HG02588 (cell line): Measurements from ENCODE around the gene BHLHE40.

Experiments
- ATAC-seq: cut with Tn5 transposase; IDR thresholded peaks from one replicate; pipeline ENCODE4 v1.9.1; 2021; ENCODE audit warnings: mild to moderate bottlenecking, moderate library complexity; ENCODE audit not compliant: unreplicated experiment

BHLHE40 gene

DNA sequence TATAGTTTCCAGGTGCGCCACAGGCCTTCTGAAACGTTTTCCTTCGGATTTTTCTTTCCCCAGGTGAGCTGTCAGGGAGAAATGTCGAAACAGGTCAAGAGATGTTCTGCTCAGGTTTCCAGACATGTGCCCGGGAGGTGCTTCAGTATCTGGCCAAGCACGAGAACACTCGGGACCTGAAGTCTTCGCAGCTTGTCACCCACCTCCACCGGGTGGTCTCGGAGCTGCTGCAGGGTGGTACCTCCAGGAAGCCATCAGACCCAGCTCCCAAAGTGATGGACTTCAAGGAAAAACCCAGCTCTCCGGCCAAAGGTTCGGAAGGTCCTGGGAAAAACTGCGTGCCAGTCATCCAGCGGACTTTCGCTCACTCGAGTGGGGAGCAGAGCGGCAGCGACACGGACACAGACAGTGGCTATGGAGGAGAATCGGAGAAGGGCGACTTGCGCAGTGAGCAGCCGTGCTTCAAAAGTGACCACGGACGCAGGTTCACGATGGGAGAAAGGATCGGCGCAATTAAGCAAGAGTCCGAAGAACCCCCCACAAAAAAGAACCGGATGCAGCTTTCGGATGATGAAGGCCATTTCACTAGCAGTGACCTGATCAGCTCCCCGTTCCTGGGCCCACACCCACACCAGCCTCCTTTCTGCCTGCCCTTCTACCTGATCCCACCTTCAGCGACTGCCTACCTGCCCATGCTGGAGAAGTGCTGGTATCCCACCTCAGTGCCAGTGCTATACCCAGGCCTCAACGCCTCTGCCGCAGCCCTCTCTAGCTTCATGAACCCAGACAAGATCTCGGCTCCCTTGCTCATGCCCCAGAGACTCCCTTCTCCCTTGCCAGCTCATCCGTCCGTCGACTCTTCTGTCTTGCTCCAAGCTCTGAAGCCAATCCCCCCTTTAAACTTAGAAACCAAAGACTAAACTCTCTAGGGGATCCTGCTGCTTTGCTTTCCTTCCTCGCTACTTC lies 3.8 kb downstream of the BHLHE40 start:
- ATAC-seq = no peak

DNA sequence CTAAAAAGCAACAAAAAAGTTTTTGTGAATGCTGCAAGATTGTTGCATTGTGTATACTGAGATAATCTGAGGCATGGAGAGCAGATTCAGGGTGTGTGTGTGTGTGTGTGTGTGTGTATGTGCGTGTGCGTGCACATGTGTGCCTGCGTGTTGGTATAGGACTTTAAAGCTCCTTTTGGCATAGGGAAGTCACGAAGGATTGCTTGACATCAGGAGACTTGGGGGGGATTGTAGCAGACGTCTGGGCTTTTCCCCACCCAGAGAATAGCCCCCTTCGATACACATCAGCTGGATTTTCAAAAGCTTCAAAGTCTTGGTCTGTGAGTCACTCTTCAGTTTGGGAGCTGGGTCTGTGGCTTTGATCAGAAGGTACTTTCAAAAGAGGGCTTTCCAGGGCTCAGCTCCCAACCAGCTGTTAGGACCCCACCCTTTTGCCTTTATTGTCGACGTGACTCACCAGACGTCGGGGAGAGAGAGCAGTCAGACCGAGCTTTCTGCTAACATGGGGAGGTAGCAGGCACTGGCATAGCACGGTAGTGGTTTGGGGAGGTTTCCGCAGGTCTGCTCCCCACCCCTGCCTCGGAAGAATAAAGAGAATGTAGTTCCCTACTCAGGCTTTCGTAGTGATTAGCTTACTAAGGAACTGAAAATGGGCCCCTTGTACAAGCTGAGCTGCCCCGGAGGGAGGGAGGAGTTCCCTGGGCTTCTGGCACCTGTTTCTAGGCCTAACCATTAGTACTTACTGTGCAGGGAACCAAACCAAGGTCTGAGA lies 4.7 kb downstream of the BHLHE40 start:
- peak; percentile 36 for ATAC-seq

DNA sequence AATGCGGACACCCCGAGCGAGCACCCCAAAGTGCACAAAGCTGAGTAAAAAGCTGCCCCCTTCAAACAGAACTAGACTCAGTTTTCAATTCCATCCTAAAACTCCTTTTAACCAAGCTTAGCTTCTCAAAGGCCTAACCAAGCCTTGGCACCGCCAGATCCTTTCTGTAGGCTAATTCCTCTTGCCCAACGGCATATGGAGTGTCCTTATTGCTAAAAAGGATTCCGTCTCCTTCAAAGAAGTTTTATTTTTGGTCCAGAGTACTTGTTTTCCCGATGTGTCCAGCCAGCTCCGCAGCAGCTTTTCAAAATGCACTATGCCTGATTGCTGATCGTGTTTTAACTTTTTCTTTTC lies 5.3 kb downstream of the BHLHE40 start:
- no peak for ATAC-seq

DNA sequence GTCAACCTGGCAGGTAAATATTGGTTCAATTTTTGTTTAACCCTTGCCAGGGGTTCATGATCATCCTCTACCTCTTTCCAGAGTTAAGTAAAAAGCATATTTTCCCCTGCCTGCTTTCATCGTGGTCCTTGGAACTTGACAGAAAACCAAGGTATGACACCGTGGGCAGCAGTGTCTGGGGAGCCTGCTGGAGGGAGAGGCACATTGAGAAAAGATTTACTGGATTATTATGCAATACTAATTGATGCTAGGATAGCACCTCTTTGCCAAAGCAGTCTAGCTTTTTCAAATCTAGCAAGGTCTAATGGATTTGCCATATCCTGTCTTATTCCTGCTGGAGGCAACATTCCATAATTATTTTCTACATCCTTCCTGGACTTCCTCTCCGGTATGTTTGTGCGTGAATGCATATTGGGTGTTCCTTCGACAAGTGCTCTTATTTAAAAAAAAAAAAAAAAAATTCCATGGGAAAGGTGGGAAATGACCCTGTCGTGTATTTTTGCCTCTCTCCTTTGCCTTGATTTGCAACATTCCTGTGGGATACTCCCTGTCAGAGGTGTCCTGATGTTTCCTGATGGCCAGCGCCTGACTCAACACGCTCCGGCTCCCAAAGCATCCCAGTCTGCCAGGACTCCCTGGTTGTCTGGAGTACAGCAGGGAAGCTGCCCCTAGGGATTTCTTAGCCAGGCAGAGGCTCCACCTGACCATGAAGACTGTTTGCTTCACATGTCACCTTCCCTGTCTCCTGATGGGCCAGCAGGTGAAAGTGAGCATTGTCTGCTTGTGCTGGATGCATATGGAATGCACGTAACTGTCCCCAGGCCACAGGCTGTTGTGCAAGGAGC lies 6.3 kb downstream of the BHLHE40 start:
- no peak for ATAC-seq

DNA sequence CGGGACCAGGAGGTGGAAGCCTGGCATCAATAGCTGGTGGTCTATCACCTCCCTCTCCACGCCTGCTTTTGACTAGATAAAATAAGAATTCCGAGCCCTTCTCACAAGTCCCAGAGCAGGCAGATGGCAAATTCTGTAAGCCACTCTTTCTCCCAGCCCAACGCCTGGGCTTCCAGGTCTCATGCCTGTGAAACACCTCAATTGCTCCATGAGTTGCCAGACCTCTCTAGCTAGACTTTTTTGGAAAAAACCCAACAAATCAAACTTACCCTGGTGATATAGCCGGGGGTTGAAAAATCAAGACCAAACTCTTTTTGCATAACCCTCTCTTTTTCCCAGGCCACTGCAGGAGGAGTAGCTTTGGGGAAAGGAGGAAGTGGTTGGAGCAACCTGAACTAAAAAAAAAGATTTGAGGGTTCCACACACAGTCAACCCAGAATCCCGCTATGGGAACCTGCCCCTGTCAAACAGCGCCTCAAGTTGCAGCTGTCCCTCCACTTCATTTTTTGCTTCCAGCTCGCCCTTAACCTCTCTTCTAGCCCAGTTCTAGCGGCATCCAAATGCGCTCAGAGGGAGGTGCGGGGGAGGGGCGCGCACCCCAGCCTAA lies 7.0 kb downstream of the BHLHE40 start:
- peak; percentile 20 for ATAC-seq

DNA sequence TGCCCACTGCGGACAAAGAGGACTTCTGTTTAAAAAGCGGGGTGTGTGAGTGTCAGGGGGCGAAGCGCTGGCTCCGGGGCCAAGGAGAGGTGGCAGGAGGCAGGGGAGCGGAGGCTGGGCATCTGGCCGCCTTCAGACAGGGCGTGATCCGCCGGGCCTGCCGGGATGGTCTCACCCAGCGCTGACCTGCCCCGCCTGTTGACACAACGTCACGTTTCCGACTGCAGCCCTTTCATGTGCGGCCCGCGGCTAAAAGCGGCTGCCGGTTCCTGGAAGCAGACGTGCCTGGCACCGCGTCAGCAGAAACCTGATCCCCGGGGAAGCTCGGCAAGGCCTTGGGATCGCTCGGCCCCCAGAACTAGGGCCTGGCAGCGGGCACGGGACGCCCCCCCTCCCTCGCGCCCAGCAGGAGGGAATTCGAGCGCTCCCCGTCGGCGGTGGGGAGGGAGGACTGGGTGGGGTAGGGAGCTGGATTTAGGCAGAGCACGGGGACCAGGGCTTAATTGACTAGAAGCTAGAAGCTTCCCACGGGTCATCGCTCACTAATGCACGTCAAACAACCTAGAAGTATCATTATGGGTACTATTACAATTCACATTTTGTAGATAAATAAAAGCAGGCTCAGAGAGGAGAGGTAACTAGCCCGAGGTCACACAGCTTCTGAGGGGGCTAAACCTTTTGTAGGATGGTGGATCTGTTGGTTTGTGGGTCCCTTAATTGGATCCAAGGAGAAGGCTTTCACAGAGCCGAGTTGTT lies 7.7 kb downstream of the BHLHE40 start:
- peak; percentile 62 for ATAC-seq

DNA sequence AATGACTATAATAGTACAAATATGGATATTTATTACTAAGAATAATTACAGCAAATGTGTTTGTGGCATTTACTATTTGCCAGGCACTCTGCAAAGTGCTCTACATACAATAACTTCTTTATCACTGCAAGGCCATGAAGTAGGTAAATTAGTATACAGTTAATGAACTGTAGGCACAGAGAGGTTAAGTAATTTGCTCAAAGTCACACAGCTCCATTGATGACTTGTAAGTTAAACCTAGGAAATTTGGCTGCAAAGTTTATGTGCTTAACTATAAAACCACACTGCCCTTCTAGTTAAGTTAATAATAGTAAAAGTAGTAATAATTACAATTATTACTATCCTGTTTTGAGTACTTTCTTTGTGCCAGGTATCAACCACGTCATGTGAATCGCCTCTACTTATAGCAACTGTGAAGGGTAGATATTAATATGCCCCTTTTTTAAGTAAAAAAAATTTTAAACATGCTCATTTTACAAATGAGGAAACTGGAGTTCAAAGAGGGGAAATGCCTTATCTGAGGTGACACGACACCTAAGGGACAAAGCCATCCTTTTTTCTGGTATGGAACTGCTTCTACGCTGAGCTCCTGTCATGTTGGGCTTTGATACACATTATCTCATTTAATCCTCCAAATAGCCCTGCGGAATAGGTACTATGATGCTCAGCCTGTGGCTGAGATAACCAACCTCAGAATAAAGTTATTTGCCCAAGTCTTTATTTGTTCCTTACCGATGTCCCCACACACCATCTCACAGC lies 8.5 kb downstream of the BHLHE40 start:
- ATAC-seq = no peak

DNA sequence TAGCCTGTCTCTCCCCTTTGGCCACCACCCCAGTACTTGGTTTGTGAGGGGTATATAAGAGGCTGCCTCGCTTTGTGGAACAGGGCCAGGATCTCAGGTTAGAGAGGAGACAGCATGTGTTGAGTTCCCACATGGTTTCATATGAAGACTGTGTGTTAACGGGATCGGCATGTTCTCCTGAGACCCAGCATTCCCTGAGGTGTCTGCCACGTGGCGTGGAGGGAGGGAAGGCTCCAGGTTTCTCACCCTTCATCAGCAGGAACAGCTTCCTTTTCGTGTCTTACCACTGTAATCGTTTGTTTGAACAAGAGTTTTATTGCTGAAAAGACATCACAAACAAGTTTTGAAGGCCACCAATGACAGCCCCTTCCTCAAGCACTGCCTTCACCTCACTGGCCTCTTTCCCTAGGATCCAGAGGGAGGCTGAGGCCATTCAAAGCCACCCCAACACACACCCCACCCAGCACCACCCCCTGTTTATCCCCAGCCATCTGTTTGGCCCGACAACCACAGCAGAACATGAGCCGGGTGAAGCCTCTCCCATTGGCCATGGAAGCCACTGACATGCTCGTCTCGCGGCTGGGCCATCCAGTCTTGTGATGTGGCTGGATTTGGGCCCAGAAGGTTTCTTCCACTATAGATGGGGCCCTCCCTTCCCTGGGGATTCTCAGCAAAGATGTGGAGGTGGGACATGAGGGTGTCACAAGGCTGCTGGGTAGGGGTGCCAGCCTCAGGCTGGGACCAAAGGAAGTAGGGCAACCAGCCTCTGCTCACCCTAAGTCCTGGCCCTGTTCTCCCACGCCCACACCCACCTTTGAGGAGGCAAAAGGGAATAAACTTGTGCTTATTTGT lies 10.0 kb downstream of the BHLHE40 start:
- ATAC-seq = no peak

DNA sequence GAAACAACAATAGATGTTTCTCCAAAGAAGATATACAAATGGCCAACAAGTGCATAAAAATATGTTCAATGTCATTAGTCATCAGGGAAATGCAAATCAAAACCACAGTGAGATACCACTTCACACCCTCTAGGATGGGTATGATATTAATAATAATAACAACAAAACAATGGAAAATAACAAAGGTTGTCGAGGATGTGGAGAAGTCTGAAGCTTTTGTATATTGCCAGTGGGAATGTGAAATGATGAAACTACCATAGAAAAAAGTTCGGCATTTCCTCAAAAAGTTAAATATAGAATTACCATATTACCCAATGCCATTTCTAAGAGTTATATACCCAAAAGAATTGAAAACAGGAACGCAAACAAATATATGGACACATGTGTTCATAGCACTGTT lies 10.8 kb downstream of the BHLHE40 start:
- no peak for ATAC-seq

DNA sequence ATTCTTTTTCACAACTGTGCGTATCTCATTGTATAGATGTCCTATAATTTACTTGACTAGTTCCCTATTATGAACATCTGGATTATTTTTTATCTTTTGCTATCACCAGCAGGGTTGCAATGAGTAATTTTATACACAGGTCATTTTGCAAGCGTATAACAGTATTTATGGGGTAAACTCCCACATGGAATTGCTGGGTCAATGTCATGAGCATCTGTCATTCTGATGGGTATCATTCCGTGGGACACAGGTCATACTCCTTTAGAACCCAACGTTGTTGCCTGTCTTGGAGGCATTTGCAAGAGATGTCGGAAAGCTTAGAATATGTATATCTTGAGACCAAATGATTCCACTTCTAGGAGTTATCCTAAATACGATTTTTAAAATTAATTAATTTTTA lies 12.9 kb downstream of the BHLHE40 start:
- ATAC-seq = no peak

DNA sequence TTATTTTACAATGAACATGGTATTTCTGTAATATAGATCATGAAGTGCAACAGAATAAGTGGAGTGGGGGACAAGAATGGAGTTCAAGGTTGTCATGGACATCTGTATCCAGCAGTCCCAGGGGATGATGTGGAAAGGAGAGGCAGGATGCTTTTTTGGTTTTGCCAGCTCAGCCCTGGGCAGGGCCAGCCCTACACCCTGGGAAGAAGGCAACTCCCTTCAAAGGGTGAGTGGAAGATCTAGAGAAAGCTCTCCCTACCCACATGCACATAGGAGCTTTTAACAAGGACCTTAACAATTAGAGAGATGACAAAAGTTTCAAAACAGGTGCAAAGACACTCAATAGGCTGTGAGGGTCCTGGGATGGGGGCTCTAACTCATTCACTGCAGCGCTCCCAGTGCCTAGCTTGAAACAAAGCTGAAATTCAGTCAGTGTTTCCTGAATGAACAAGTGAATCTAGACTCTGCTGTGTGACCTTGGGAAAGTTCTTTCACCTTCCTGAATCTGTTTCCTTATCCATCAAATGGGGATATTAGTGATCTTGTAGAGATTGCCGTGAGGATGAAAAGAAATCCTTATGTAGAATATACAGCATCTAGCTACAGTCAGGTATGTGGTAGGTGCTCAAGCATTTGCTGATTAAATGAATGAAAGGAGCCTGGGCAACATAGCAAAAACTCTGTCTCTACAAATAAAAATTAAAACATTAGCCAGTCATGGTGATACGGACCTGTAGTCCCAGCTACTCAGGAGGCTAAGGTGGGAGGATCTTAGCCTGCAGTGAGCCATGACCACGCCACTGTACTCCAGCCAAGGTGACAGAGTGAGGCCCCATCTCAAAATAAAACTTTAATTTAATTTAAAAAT lies 14.3 kb downstream of the BHLHE40 start:
- no peak for ATAC-seq

DNA sequence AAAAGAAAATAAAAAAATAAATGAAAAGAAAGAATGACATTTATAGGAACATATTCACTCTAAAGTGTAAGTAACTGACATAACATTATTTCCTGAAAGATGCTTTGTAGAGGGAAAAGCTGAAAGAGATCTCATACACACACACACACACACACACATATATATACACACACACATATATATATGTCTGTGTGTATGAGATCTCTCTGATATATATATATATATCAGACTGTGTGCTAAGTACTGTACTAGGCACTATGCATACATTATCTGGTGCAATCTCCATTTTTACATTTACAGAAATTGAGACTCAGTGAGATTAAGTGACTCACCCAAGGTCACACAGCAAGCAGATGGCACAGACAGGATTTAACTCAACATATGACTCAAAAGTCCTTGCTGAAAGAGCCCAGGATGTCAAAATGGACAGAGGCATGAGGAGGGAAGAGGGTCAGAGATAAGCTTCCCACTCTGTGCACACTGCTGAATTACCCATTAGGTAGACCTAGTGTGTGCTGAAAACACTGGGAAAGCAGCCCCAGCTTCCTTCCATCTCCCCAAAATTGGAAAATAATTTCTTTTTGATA lies 15.0 kb downstream of the BHLHE40 start:
- ATAC-seq = no peak

DNA sequence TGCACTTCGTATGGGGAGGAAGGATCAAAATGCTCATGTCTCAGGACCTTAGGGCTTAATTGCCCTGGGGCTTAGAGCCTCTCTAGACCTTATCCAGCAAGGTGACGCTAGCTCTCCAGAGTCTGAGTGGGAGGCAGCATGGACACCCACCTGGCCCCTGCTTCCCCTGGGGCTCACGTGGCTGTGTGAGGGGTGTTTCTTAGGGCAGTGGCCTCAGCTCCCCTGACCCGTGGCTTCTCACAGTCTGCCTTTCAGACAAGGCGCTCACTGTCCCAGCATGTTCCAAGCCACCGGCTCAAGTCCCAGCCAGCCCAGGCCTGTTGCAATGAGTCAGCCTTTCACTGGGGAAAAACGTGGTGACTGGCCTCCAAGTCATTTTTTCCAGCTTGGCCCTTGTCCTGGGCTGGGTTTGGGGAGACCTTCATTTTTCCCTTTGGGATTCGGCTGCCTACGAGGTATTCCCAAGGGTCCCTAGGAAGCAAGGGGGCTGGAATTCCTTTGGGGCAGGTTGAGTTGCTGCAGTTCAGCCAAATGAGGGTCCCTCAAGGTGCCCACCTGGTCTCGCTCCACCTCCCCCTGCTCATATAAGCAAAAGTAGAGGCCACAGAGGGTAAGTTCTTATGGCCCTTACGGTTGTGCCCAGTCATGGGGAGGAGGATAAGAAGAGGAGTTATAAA lies 15.7 kb downstream of the BHLHE40 start:
- peak; percentile 45 for ATAC-seq

DNA sequence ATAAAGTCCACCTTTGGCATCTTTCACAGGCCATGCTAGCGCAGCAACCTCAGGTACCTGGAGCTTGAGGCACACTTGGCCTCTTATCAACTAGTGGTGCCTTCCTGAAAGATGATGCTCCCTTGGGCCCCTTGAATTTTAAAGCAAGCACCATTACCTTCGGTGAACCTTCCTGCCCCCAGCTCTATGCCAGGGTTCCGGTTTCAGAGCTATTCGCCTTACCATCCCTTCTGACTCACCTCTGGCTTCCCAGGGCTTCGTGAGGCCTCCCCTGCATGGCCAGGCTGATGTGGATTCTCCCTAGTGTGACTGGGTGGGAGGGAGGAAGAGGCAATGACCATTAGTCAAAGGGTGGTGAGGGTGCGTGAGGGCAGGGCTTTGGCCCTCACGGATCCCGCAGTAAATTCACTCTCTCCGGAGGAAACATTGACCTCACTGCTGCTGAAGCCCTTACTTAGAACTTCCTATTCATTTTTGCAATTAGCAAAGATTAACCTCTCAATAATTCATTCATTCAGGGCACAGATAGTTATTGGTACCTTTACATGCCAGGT lies 16.3 kb downstream of the BHLHE40 start:
- no peak for ATAC-seq

DNA sequence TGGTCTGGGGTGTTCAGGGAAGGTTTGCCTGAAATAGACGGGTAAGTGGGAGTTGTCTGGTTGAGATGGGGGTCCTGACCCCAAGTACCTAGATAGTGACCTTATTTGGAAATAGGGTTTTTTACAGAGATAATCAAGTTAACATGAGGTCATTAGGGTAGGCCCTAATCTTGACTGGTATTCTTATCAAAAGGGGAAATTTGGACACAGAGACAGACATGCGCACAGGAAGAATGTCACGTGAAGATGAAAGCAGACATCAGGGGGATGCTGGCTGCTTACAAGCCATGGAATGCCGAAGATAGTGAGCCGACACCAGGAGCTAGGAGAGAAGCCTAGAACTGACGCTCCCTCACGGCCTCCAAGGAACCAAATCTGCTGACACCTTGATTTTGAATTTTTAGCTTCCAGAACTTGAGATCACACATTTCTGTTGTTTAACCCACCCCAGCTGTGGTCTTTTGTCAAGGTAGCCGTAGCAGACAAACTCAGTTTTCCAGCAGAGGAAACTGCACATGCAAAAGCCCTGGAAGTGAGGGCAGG lies 17.1 kb downstream of the BHLHE40 start:
- no peak for ATAC-seq

DNA sequence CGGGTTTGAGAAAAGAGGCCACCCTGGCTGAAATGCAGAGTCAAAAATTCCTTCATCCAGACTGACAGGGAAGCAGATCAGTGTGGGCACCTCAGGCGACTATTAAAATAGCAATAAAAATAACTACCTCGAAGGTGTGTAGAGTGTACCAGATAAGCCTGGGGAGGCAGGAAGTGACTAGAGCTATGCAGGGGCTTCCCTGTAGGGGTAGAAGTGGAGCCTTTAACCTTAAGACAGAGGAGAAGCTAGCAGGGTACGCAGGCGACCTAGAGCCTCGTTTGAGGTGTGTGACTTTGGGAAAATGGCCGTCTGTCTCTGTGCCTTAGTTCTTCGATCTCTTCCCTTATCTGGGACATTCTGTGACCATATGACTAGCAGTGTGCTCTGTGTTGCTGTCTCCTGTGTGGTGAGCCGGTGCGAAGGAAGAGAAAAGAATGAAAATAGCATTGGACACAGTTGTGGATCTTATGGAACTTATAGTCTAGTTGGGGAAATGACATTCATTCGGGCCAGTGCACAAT lies 17.6 kb downstream of the BHLHE40 start:
- no peak for ATAC-seq
